GM23338 (cell line): ENCODE results near the gene GPR149.

Experiments used
- EZH2 ChIP-seq: fragments of 200-600 bp; sonication (generic); IDR thresholded peaks from one replicate; pipeline ENCODE4 v1.8.0; 2017; ENCODE audit warnings: antibody characterized with exemption, mild to moderate bottlenecking, low read depth; ENCODE audit not compliant: unreplicated experiment
- EZH2phosphoT487 ChIP-seq: fragments of 200-600 bp; sonication (generic); IDR thresholded peaks from one replicate; pipeline ENCODE4 v1.8.1; 2018; ENCODE audit warnings: antibody characterized with exemption; ENCODE audit not compliant: unreplicated experiment
- JUNB ChIP-seq: IDR thresholded peaks from one replicate; pipeline ENCODE4 v1.6.1; 2016; ENCODE audit warnings: antibody characterized with exemption; ENCODE audit not compliant: unreplicated experiment
- POLR2AphosphoS5 ChIP-seq: IDR thresholded peaks from 2 replicates; pipeline ENCODE4 v1.6.1; 2016; ENCODE audit warnings: antibody characterized with exemption, low read depth
- REST ChIP-seq: IDR thresholded peaks from one replicate; pipeline ENCODE4 v1.6.1; 2018; ENCODE audit warnings: antibody characterized with exemption; ENCODE audit not compliant: unreplicated experiment
- ZNF331 ChIP-seq: fragments of 250-450 bp; sonication (Bioruptor Pico); IDR thresholded peaks from 2 replicates; pipeline ENCODE4 v1.5.0; 2020; ENCODE audit warnings: low read depth, mild to moderate bottlenecking, moderate library complexity
- TF ChIP-seq, protein P1 (sequence below), 2 experiments: fragments of 200-600 bp in 1 of 2; sonication (generic) in 1 of 2; conservative IDR thresholded peaks; 2 replicates each; pipeline versions ENCODE4 v1.5.1 to v1.6.1; 2016 to 2017; ENCODE audit warnings: antibody characterized with exemption in 2 of 2, low read depth in 2 of 2, mild to moderate bottlenecking in 2 of 2, moderate library complexity in 1 of 2

DNA sequence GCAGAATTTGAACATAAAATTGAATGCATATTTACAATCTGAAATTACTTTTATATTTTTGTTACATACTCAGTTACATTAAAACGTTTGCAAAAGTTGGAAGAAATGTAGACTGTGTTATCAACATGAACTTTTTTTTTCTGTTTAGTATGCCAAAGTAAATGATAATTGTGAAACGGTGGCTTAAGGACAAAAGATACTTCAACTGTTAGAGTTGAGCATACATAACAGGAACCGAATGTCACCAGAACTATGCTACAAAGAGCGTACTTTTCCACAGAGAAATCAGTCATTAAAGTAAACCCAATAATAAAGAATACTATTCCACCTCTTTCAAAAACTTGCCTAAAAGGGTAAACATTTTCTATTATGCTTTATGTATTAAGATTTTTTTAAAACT is 91.4 kb downstream of the GPR149 start:
- TF ChIP-seq EZH2phosphoT487 (no peak), REST (no peak), EZH2 (no peak), POLR2AphosphoS5 (no peak), JUNB (no peak), ZNF331 (CRISPR knock-in tag) (no peak)
- TF ChIP-seq, protein P1, sequence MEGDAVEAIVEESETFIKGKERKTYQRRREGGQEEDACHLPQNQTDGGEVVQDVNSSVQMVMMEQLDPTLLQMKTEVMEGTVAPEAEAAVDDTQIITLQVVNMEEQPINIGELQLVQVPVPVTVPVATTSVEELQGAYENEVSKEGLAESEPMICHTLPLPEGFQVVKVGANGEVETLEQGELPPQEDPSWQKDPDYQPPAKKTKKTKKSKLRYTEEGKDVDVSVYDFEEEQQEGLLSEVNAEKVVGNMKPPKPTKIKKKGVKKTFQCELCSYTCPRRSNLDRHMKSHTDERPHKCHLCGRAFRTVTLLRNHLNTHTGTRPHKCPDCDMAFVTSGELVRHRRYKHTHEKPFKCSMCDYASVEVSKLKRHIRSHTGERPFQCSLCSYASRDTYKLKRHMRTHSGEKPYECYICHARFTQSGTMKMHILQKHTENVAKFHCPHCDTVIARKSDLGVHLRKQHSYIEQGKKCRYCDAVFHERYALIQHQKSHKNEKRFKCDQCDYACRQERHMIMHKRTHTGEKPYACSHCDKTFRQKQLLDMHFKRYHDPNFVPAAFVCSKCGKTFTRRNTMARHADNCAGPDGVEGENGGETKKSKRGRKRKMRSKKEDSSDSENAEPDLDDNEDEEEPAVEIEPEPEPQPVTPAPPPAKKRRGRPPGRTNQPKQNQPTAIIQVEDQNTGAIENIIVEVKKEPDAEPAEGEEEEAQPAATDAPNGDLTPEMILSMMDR (conservative IDR thresholded peaks at IDR 0.05; ENCODE audit: low read depth in 2 of 2): no peak
